ENCODE data around the gene KDM4C. TPM values are rescaled to one million over a fixed set of nuclear protein-coding genes. Genes with fewer than 3 reads are reported as not detected.

The KDM4C gene
- total and polyA plus RNA-seq, 2 of the 8 experiments (the other 6 are each of a cell fraction or from before 2014, with no cell fraction given): 13.0 to 26.1 TPM

DNA sequence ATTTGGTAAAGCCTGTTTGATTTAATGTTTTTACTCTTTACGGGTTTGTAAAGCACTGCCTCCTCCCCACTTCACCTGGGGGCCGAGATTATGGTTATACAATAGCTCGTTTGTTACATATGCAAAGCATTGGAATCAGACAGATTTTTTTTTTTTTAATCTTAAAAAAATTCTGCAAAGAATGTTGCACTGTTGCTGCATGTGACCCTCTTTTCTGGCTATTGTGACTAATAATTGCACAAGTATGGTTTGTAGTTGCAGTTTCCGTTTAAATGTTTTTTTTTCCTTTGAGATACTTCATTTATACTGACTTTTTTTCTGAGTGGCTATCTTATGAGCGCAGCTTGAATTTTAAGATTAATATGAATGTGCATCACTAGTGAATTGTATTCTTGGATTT, 165.3 kb downstream of the KDM4C start:
- no peak overlapping the region for H2BK15ac ChIP-seq (ENCODE audit: low read length)
- no peak overlapping the region for H3K4me2 ChIP-seq (ENCODE audit: insufficient read depth in 1 of 2, low read depth in 2 of 2, low read length in 2 of 2)
- H3K9me3 ChIP-seq (ENCODE audit: insufficient read depth in 2 of 2, low read depth in 1 of 2, low read length in 1 of 2): no peaks in the 10 kb centered on the region
- ChIA-PET CTCF (ENCODE audit: partially characterized antibody) (interaction anchor here (0.6 to 0.8 kb wide), 2 partner anchors 9 to 129 kb away, joined by 3 read pairs; no protein-coding TSS in a partner anchor), POLR2A (ENCODE audit: partially characterized antibody) (no interaction called here)
- H2AFZ ChIP-seq (ENCODE audit: low read length): no peak overlapping the region
- no peak overlapping the region for H4K8ac ChIP-seq (ENCODE audit: extremely low read depth, insufficient read depth, low read length)
- no peaks in the 10 kb centered on the region for H3K27me3 ChIP-seq (replicated peaks in 1 of 4; ENCODE audit: control insufficient read depth in 3 of 4, extremely low read depth in 1 of 4, insufficient read depth in 3 of 4, low read length in 3 of 4)
- H2BK120ac ChIP-seq (replicated peaks; ENCODE audit: low read depth, low read length): no peak overlapping the region
- WGBS, 2 experiments (ENCODE audit: extremely low coverage in 1 of 2, insufficient coverage in 1 of 2, insufficient read length in 1 of 2, insufficient replicate concordance in 2 of 2, low coverage in 1 of 2, low lambda C conversion rate in 2 of 2, missing lambda C conversion rate in 1 of 2): 85% methylated on average over 5 of the region's 5 CpGs; no CpG with 5 or more reads in 1 of the 2 experiments
- H3K23ac ChIP-seq (ENCODE audit: insufficient read length): no peak overlapping the region
- TF ChIP-seq EP300 (IDR thresholded peaks at IDR 0.05; ENCODE audit: borderline replicate concordance in 1 of 2, low read depth in 2 of 2, low read length in 2 of 2): no peak
- TF ChIP-seq SIX5 (IDR thresholded peaks at IDR 0.05; ENCODE audit: low read depth, low read length): no peak
- no peak for TF ChIP-seq HDAC6 (IDR thresholded peaks at IDR 0.05; ENCODE audit: low read depth, low read length)
- no peak for TF ChIP-seq SP4 (IDR thresholded peaks at IDR 0.05; ENCODE audit: low read length)
- TF ChIP-seq RBBP5 (IDR thresholded peaks at IDR 0.05; ENCODE audit: borderline replicate concordance, low read depth, low read length): no peak
- no peak for TF ChIP-seq CREB1 (IDR thresholded peaks at IDR 0.05)
- H3K4me1 ChIP-seq (replicated peaks in 1 of 4; ENCODE audit: control insufficient read depth in 3 of 4, insufficient read depth in 4 of 4, low read length in 3 of 4): no peaks in the 10 kb centered on the region
- no peak overlapping the region for H3K14ac ChIP-seq (ENCODE audit: insufficient read length)
- no peaks in the 10 kb centered on the region for H3K79me2 ChIP-seq (ENCODE audit: control insufficient read depth in 1 of 2, insufficient read depth in 2 of 2, low read length in 2 of 2)
- no peak overlapping the region for H3K4me3 ChIP-seq (ENCODE audit: extremely low read depth in 1 of 4, insufficient read depth in 2 of 4, low read depth in 3 of 4, low read length in 4 of 4)
- H2AK5ac ChIP-seq (ENCODE audit: low read depth, low read length): no peak overlapping the region
- no peak overlapping the region for H4K5ac ChIP-seq (ENCODE audit: insufficient read length, low read depth, low read length)
- H3K36me3 ChIP-seq (ENCODE audit: control insufficient read depth in 2 of 4, insufficient read depth in 4 of 4, low read length in 3 of 4): no peaks in the 10 kb centered on the region
- H2BK12ac ChIP-seq (ENCODE audit: low read depth, low read length): no peak overlapping the region
- H3K9ac ChIP-seq (replicated peaks in 1 of 4; ENCODE audit: extremely low read depth in 1 of 4, low read depth in 3 of 4, low read length in 3 of 4): no peak overlapping the region
- no peaks in the 10 kb centered on the region for H4K20me1 ChIP-seq (replicated peaks in 1 of 2; ENCODE audit: control insufficient read depth in 1 of 2, insufficient read depth in 2 of 2, low read length in 2 of 2)
- DNase-seq (ENCODE audit: low read depth in 1 of 2, low spot score in 2 of 2): no peak
- no peak overlapping the region for H3K4ac ChIP-seq (replicated peaks; ENCODE audit: insufficient read length, low read depth, low read length)
- H4K91ac ChIP-seq (replicated peaks; ENCODE audit: insufficient read length, low read length): no peak overlapping the region
- no peak overlapping the region for H2BK5ac ChIP-seq (ENCODE audit: low read depth, low read length)
- FAIRE-seq: no peak
- no peak overlapping the region for H2BK20ac ChIP-seq (ENCODE audit: low read length)
- no peak overlapping the region for H3K27ac ChIP-seq (ENCODE audit: low read depth, low read length)
- 0 out of 2 replicates have a peak, but pooled peaks cover 2% of the 10 kb centered on the region for H3K79me1 ChIP-seq (ENCODE audit: low read depth, low read length)
- H3K56ac ChIP-seq (replicated peaks; ENCODE audit: insufficient read length, low read depth, low read length): no peak overlapping the region
- no peaks in the 10 kb centered on the region for H3K23me2 ChIP-seq (ENCODE audit: low read depth, low read length)
- H3K18ac ChIP-seq (ENCODE audit: extremely low read depth, low read length): no peak overlapping the region

Data from H1 (cell line).